Measurements from ENCODE around the gene FN3KRP. TPM values are rescaled to one million over a fixed set of nuclear protein-coding genes. Genes with fewer than 3 reads are reported as not detected.

The FN3KRP gene
- total and polyA plus RNA-seq, 2 donors (not counting 1 experiment from before 2014, with no cell fraction given), result 16.8 to 44.2 TPM

- Mint-ChIP-seq H3K9me3 (ENCODE audit: insufficient read depth) (no peaks in the 10 kb centered on the region), H3K4me1 (peaks cover 6% of the 10 kb centered on the region), H3K27me3 (no peaks in the 10 kb centered on the region), H3K4me3 (no peak overlapping the region), H3K27ac (no peak overlapping the region)
- Histone ChIP-seq H3K36me3 (replicated peaks in 1 of 2; ENCODE audit: control extremely low read depth in 1 of 2, control insufficient read depth in 1 of 2, extremely low read depth in 1 of 2, insufficient read depth in 2 of 2, low read length in 1 of 2) (no peaks in the 10 kb centered on the region), H3K27me3 (replicated peaks in 1 of 4; ENCODE audit: control extremely low read depth in 1 of 4, control insufficient read depth in 3 of 4, insufficient read depth in 4 of 4, low read length in 3 of 4) (no peaks in the 10 kb centered on the region), H3K4me2 (replicated peaks; ENCODE audit: low read depth, low read length, poor library complexity, severe bottlenecking) (no peak overlapping the region), H3K9ac (ENCODE audit: low read length) (no peak overlapping the region), H3K4me3 (ENCODE audit: control extremely low read depth in 1 of 5, extremely low read depth in 1 of 5, insufficient read depth in 1 of 5, low read depth in 2 of 5, low read length in 4 of 5) (no peak overlapping the region), H4K20me1 (ENCODE audit: control insufficient read depth, insufficient read depth, low read length, poor library complexity, severe bottlenecking) (no peaks in the 10 kb centered on the region), H3K79me2 (ENCODE audit: control insufficient read depth, insufficient read depth, low read length) (no peaks in the 10 kb centered on the region), H2AFZ (ENCODE audit: insufficient read depth, low read depth, low read length, poor library complexity, severe bottlenecking) (no peak overlapping the region), H3K9me3 (ENCODE audit: control extremely low read depth in 1 of 3, control insufficient read depth in 2 of 3, insufficient read depth in 1 of 3, low read length in 2 of 3) (no peaks in the 10 kb centered on the region), H3K4me1 (ENCODE audit: control insufficient read depth in 2 of 2, insufficient read depth in 2 of 2, low read length in 2 of 2) (peaks cover 0 to 6% of the 10 kb centered on the region in 2 donors), H3K27ac (ENCODE audit: low read length in 2 of 2) (no peak overlapping the region)
- TF ChIP-seq CTCF (IDR thresholded peaks at IDR 0.05) (no peak), EZH2 (IDR thresholded peaks at IDR 0.05; ENCODE audit: borderline replicate concordance, insufficient read depth, low read depth, low read length, poor library complexity, severe bottlenecking) (no peak)
- ATAC-seq (ENCODE audit: low read depth), result no peak
- intact Hi-C loops (cut with micrococcal nuclease), result loop anchor here (1.0 to 2.0 kb wide), 2 partner anchors 107 to 113 kb away; no protein-coding TSS in a partner anchor
- 77% methylated on average over 10 of the region's 16 CpGs for WGBS (ENCODE audit: insufficient coverage)
- ChIA-PET CTCF (interaction anchor here (0.7 to 2.1 kb wide), 7 partner anchors 9 to 113 kb away, joined by 3 to 25 read pairs (median 5); partner anchors contain the start of gene FN3KRP), POLR2A (interaction anchor here (0.7 kb wide), 1 partner anchor 943 kb away, joined by 3 read pairs; no protein-coding TSS in a partner anchor)
- DNase-seq, result no peak
These were observed 48.4 kb upstream of the FN3KRP start for GRCh38 chr17:82668024-82668630.

- Mint-ChIP-seq H3K27me3 (no peaks in the 10 kb centered on the region), H3K27ac (no peak overlapping the region), H3K4me3 (peak overlapping the region; percentile 65), H3K4me1 (peaks cover 6% of the 10 kb centered on the region), H3K9me3 (ENCODE audit: insufficient read depth) (no peaks in the 10 kb centered on the region)
- peak; percentile 59 for TF ChIP-seq CTCF (IDR thresholded peaks at IDR 0.05)
- TF ChIP-seq EZH2 (IDR thresholded peaks at IDR 0.05; ENCODE audit: borderline replicate concordance, insufficient read depth, low read depth, low read length, poor library complexity, severe bottlenecking), result no peak
- Histone ChIP-seq H3K4me1 (ENCODE audit: control insufficient read depth in 2 of 2, insufficient read depth in 2 of 2, low read length in 2 of 2) (peaks cover 0 to 6% of the 10 kb centered on the region in 2 donors), H3K4me2 (replicated peaks; ENCODE audit: low read depth, low read length, poor library complexity, severe bottlenecking) (peak overlapping the region; percentile 56), H2AFZ (ENCODE audit: insufficient read depth, low read depth, low read length, poor library complexity, severe bottlenecking) (peak overlapping the region; percentile 54), H3K27me3 (replicated peaks in 1 of 4; ENCODE audit: control extremely low read depth in 1 of 4, control insufficient read depth in 3 of 4, insufficient read depth in 4 of 4, low read length in 3 of 4) (no peaks in the 10 kb centered on the region), H3K9ac (ENCODE audit: low read length) (peak overlapping the region; percentile 39), H3K27ac (ENCODE audit: low read length in 2 of 2) (no peak overlapping the region), H3K36me3 (replicated peaks in 1 of 2; ENCODE audit: control extremely low read depth in 1 of 2, control insufficient read depth in 1 of 2, extremely low read depth in 1 of 2, insufficient read depth in 2 of 2, low read length in 1 of 2) (no peaks in the 10 kb centered on the region), H3K9me3 (ENCODE audit: control extremely low read depth in 1 of 3, control insufficient read depth in 2 of 3, insufficient read depth in 1 of 3, low read length in 2 of 3) (no peaks in the 10 kb centered on the region), H3K79me2 (ENCODE audit: control insufficient read depth, insufficient read depth, low read length) (no peaks in the 10 kb centered on the region), H3K4me3 (ENCODE audit: control extremely low read depth in 1 of 5, extremely low read depth in 1 of 5, insufficient read depth in 1 of 5, low read depth in 2 of 5, low read length in 4 of 5) (peak overlapping the region in 2 of 5 experiments; percentile 19 to 36), H4K20me1 (ENCODE audit: control insufficient read depth, insufficient read depth, low read length, poor library complexity, severe bottlenecking) (no peaks in the 10 kb centered on the region)
- ChIA-PET POLR2A (interaction anchor here (0.7 kb wide), 1 partner anchor 943 kb away, joined by 3 read pairs; no protein-coding TSS in a partner anchor), CTCF (interaction anchor here (0.6 to 2.1 kb wide), 13 partner anchors 8 to 113 kb away, joined by 3 to 25 read pairs (median 4); partner anchors contain the start of gene FN3KRP)
- peak; percentile 66 for DNase-seq
- WGBS (ENCODE audit: insufficient coverage), result 14% methylated on average over 20 of the region's 20 CpGs
- peak; percentile 91 for ATAC-seq (ENCODE audit: low read depth)
- intact Hi-C loops (cut with micrococcal nuclease), result loop anchor here (1.0 to 2.0 kb wide), 2 partner anchors 106 to 113 kb away; no protein-coding TSS in a partner anchor
These were observed 47.8 kb upstream of the FN3KRP start for GRCh38 chr17:82668631-82669099.
